Duodenal mucosa (tissue), 2 donors: ENCODE measurements around the gene BRME1.

Experiments used
- H3K27ac ChIP-seq: one replicate; pipeline ENCODE4 v1.7.0; 2013; ENCODE audit warnings: low read depth, low read length
- H3K27me3 ChIP-seq, 2 donors: one replicate each; pipeline ENCODE4 v1.7.0; 2013; ENCODE audit warnings: low read length in 2 of 2, control low read depth in 1 of 2; ENCODE audit not compliant: insufficient read depth in 2 of 2, control insufficient read depth in 1 of 2
- H3K36me3 ChIP-seq, 2 donors: one replicate each; pipeline ENCODE4 v1.7.0; 2013; ENCODE audit warnings: low read length in 2 of 2, control low read depth in 1 of 2; ENCODE audit not compliant: insufficient read depth in 2 of 2, control insufficient read depth in 1 of 2
- H3K4me1 ChIP-seq, 2 donors: one replicate each; pipeline ENCODE4 v1.7.0; 2013; ENCODE audit warnings: low read length in 2 of 2, control low read depth in 1 of 2; ENCODE audit not compliant: insufficient read depth in 2 of 2, control insufficient read depth in 1 of 2
- H3K4me3 ChIP-seq, 2 donors: one replicate each; pipeline ENCODE4 v1.7.0; 2013; ENCODE audit warnings: low read length in 2 of 2, low read depth in 1 of 2
- H3K9ac ChIP-seq, 2 donors: one replicate each; pipeline ENCODE4 v1.7.0; 2013; ENCODE audit warnings: low read length in 2 of 2, low read depth in 1 of 2
- H3K9me3 ChIP-seq, 2 donors: one replicate each; pipeline ENCODE4 v1.7.0; 2013; ENCODE audit warnings: low read length in 2 of 2, control low read depth in 1 of 2; ENCODE audit not compliant: control insufficient read depth in 1 of 2

BRME1 gene

DNA sequence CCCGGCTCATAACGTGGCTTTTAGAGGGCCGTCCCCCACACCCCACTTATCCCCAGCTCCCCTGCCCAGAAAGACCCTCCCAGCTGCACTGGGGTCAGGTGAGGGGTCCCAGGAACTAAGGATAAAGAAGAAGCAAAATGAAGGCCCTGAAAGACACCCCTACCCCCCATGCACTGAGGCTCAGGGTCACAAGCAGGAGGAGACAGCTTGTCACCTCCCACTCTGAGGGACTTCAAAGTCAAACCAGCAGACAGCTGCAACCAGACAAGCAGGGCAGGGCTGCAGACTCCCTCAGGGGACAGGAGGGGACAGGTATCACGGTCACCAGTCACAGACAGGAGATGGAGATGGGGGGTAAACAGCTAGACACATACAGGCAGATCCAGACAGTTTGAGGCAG is 35.0 kb downstream of the BRME1 start:
- H3K4me3 ChIP-seq: no peak overlapping the region
- H3K36me3 ChIP-seq: no peaks in the 10 kb centered on the region
- peaks cover 5 to 7% of the 10 kb centered on the region in 2 donors for H3K27me3 ChIP-seq
- H3K27ac ChIP-seq: no peak overlapping the region
- H3K9me3 ChIP-seq: no peaks in the 10 kb centered on the region
- H3K4me1 ChIP-seq: peaks cover 5 to 10% of the 10 kb centered on the region in 2 donors
- no peak overlapping the region for H3K9ac ChIP-seq

DNA sequence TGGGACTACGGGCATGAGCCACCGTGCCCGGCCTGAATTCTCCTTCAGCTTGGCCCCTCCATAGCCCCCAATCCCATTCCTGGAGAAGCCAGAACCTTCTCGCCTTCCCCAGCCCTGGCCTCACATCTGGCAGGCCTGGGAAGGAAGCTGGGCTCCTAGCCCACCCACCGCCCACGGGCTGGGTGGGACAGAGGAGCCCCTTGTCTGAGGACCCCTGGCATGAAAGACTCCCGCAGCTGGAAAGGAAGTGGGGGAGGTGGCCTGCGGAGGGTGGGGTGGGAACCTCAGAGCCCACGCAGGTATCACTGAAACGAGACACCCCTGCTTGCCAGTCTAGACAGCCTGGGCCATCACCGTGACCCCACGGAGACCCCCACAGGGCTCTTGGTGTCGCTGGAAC is 36.6 kb downstream of the BRME1 start:
- no peaks in the 10 kb centered on the region for H3K36me3 ChIP-seq
- peaks cover 8 to 15% of the 10 kb centered on the region in 2 donors for H3K4me1 ChIP-seq
- H3K4me3 ChIP-seq: no peak overlapping the region
- H3K27ac ChIP-seq: no peak overlapping the region
- peaks cover 5 to 10% of the 10 kb centered on the region in 2 donors for H3K27me3 ChIP-seq
- no peak overlapping the region for H3K9ac ChIP-seq
- no peaks in the 10 kb centered on the region for H3K9me3 ChIP-seq

DNA sequence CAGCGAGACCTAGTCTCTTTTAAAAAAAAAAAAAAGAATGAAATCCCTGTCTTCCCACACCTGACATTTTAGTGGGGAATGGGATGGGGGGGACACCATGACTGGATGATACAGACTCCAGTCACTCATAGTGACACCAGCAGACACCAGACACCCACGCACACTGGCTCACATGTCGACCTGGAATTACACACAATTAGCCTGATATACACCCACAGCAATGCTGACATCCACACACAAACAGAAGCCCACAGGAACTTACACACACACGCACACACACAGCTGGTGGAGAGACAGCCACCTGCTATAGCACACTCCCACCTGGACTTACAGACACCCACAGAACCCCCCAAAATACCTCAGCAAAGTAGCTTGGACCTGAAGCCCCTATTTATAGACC is 37.3 kb downstream of the BRME1 start:
- no peak overlapping the region for H3K4me3 ChIP-seq
- H3K36me3 ChIP-seq: no peaks in the 10 kb centered on the region
- peaks cover 10 to 17% of the 10 kb centered on the region in 2 donors for H3K4me1 ChIP-seq
- peaks cover 5 to 15% of the 10 kb centered on the region in 2 donors for H3K27me3 ChIP-seq
- no peaks in the 10 kb centered on the region for H3K9me3 ChIP-seq
- H3K27ac ChIP-seq: no peak overlapping the region
- H3K9ac ChIP-seq: no peak overlapping the region

DNA sequence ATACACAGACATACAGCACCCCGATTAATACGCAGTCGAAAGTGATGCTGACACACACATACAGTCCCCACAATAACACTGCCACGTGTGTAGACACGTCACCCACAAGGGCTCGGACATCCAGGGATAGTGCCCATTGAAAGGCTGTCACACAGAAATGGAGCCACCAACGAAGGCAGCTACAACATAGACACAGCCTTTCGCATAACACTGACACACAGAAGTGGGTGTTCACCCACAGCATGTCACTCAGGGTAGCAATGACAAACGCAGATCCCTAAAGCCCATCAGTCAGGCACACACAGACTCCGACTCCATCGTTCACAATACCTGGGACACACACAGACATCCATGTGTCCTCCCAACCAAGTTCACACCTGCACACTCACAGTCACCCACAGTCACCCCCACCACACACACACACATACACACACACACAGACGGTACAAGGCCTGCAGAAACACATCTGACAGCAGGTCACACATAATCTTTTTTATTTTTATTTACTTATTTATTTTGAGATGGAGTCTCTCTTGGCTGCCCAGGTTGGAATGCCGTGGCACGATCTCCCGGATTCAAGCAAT is 39.4 kb downstream of the BRME1 start:
- Histone ChIP-seq H3K9me3 (no peaks in the 10 kb centered on the region), H3K27ac (no peak overlapping the region), H3K27me3 (peaks cover 5 to 15% of the 10 kb centered on the region in 2 donors), H3K36me3 (no peaks in the 10 kb centered on the region), H3K9ac (peak overlapping the region in 1 of 2 donors; percentile 51), H3K4me1 (peaks cover 14 to 20% of the 10 kb centered on the region in 2 donors), H3K4me3 (peak overlapping the region; percentile 54 to 58)

DNA sequence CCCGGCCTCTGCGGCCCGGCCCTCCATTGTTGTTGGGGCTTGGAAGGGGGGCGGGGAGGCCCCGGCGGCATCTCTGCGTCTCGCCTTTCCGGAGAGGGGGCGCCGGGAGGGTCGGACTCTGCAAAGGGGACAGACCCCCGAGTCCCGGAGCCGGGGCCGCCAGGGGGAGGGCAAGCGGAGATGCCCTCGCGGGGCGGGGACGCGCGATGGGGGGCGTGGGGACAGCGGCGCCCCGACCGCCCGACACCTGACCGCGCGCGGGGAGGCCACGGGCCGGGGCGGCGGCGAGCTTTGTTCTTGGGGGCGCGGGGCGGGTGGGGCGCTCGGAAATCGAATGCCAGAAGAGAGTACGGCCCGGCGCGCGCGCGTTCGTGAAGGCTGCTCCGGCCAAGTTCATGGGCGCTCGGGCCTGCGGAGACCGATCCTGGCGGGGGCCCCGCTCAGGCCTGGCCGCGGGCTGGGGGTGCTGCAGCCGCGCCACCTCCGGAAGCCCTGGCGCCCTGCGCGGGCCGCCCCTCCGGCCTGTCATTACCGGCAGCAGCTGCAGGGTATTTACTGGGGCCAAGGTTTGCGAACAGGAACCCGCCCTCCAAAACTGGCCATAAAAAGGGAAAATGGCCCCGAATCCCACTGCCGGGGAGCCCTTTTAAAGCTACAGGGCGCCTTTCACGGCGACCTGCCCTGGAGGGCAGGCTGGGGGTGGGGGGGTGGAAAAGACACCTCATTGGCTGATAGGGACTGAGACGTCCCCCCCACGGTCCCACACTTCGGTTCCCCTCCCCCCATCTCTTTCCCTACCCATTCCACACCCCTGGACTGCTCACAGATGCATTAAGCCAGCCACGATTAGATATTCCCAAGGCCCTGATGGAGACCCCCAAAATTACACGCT is 40.1 kb downstream of the BRME1 start:
- H3K36me3 ChIP-seq: no peaks in the 10 kb centered on the region
- H3K4me1 ChIP-seq: peaks cover 17 to 24% of the 10 kb centered on the region in 2 donors
- no peak overlapping the region for H3K27ac ChIP-seq
- H3K9ac ChIP-seq: peak overlapping the region in 1 of 2 donors; percentile 51
- H3K4me3 ChIP-seq: peak overlapping the region; percentile 54 to 58
- peaks cover 5 to 15% of the 10 kb centered on the region in 2 donors for H3K27me3 ChIP-seq
- H3K9me3 ChIP-seq: no peaks in the 10 kb centered on the region

DNA sequence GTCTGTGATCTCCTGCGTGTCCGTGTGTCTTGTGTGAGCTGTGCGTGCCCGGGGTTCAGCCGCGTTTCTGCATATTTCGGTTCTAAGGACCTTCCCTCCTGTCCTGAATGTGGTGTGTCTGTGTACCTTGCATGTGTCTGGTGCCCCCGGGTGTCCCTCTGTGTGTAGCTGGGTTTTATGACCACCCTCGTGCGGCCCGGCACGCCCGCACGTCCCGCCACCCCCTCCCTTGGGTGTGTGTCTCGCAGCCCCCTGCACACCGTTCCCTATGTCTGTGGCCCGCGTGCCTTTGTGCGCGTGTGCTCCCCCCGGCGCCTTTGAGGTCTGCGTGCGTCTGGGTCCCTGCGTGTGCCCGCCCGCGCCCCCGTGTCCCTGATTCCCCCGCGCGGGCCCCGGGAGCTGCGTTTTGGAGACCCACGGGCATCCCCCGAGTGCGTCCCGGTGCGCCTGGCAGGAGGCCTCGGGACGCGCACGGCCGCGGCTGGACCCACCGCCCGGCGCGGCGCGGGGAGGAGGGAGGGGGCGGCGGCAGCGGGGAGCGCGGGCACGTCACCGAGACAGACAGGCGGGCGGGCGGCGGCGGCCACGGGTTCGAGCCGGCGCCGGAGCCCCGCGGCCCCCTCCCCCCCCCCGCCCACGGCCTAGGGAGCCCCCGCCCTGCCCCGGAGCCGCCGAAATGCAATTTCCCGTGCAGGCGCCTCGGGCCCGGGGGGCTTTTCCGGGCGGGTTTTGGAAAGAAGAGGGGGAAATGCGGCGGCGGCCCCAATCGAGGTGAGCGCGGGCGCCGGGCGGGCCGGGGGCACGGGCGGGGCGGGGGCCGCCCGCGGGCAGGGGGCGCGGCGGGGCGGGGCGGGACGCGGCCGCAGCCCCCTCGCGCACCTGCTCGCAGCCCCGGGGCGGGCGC is 41.0 kb downstream of the BRME1 start:
- Histone ChIP-seq H3K27ac (no peak overlapping the region), H3K9me3 (no peaks in the 10 kb centered on the region), H3K36me3 (no peaks in the 10 kb centered on the region), H3K4me1 (peaks cover 17 to 24% of the 10 kb centered on the region in 2 donors), H3K9ac (no peak overlapping the region), H3K4me3 (no peak overlapping the region), H3K27me3 (peaks cover 5 to 15% of the 10 kb centered on the region in 2 donors)

DNA sequence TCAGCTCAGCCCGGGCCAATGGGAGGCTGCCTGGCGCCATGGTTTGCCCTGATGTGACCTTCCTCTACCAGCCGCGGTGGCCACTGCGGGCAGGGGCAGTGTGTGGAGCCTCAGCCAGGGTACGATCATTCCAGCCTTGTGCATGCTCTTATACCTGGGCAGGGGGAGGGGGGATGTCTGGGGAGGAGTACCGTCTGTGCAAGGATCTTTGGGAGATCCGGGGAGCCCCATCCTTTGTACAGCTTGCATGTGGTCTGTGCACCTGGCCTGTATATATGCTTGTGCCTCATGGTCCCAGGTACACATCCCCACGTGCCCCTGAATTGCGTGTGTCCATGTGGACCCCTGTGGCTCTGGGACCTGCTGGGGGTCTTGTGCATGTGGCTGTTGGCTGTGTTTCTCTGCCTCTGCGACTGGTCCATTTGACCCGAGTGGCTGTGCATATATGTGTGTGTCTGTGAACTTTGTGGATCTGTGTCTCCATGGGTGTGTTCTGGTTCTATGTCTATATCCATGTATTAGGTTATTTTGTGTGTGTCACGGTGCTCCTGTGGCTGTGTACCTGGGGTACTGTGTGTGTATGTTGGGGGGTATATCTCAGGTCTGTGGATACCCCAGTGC is 41.8 kb downstream of the BRME1 start:
- H3K4me3 ChIP-seq: no peak overlapping the region
- no peak overlapping the region for H3K9ac ChIP-seq
- no peak overlapping the region for H3K27ac ChIP-seq

DNA sequence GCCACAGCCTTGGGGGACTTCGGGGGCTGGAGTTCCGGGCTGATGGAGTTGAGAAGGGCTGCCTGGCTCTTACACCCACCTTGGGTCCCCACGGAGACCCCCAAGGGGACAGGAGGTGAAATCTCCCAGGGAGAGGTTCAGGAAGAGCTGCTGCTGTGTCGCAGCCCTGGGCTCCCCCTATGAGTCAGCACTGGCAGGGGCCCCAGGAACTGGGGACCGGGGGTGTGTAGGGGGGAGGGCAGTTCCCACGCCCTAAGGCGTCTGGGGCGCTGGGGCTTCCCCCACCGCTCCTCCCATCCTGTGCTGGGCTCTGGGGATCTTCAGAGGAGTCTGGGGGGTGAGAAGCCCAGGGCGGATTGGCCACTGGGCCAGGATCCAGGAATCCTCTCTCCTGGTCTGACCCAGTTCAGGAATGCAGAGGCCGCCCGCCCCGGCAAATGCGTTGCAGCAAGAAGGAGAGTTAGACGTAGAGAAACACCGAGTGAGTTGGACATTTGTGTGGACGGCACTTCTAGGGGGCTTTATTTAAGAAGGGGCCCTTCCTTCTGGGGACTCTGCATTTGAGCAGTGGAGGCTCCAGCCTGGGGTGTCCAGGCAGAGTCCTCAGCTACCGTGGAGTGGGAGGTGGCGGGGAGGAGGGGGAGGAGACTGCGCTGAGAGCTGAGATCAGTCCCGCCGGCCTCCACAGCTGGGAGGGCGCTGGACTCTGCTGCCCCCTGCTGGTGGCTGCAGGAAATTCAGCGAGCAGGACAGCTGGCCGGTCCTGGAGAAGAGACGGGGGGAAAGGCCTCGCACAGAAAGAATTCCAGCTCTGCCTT is 44.0 kb downstream of the BRME1 start:
- H3K4me1 ChIP-seq: peaks cover 17 to 24% of the 10 kb centered on the region in 2 donors
- H3K36me3 ChIP-seq: no peaks in the 10 kb centered on the region
- H3K27ac ChIP-seq: peak overlapping the region; percentile 84
- peak overlapping the region; percentile 61 to 65 for H3K4me3 ChIP-seq
- peaks cover 5 to 15% of the 10 kb centered on the region in 2 donors for H3K27me3 ChIP-seq
- H3K9ac ChIP-seq: peak overlapping the region; percentile 67 to 69
- no peaks in the 10 kb centered on the region for H3K9me3 ChIP-seq

More for the DNA sequence above, 41.8 kb downstream of the BRME1 start:
- H3K36me3 ChIP-seq: no peaks in the 10 kb centered on the region
- H3K27me3 ChIP-seq: peaks cover 5 to 15% of the 10 kb centered on the region in 2 donors
- no peaks in the 10 kb centered on the region for H3K9me3 ChIP-seq
- H3K4me1 ChIP-seq: peaks cover 17 to 24% of the 10 kb centered on the region in 2 donors

DNA sequence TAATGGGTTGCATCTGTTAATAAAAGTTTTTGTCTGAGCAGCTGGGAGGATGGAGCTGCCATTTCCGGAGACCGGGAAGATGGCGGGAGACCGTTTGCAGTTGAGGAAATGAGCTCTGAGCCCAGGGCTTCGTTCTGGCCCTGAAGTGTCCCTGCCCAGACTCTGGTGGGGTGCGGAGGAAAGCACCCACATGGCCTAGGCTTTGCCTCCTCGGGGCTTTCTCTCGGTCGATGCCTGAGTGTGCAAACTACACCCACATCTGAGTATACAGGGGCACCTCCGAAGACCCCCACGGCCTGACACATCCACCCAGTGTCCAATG is 44.6 kb downstream of the BRME1 start:
- Histone ChIP-seq H3K4me3 (peak overlapping the region; percentile 61 to 65), H3K9me3 (no peaks in the 10 kb centered on the region), H3K27me3 (peaks cover 1 to 11% of the 10 kb centered on the region in 2 donors), H3K27ac (peak overlapping the region; percentile 84), H3K4me1 (peaks cover 16 to 20% of the 10 kb centered on the region in 2 donors), H3K36me3 (no peaks in the 10 kb centered on the region), H3K9ac (peak overlapping the region; percentile 67 to 69)
